Astrocyte (in vitro differentiated cells and primary cell): Measurements from ENCODE around the gene CAMK1D. TPM values are rescaled to one million over a fixed set of nuclear protein-coding genes. Genes with fewer than 3 reads are reported as not detected.

Source experiments
- DNase-seq: peaks from one replicate; pipeline ENCODE4 v3.0.0-alpha.2; 2010; ENCODE audit warnings: low read depth
- FAIRE-seq: peaks from 2 replicates; lab custom pipeline; 2011; peaks lifted over from hg19 to GRCh38; lab: Jason Lieb, UNC
- H2AFZ ChIP-seq: 2 replicates; pipeline ENCODE4 v1.6.0; 2012; ENCODE audit warnings: low read depth, low read length, inconsistent platforms
- H3K27ac ChIP-seq: 2 replicates; pipeline ENCODE4 v1.5.1; 2011; ENCODE audit warnings: low read depth, low read length, inconsistent platforms
- H3K27me3 ChIP-seq: 2 replicates; pipeline ENCODE4 v1.6.0; 2011; ENCODE audit warnings: low read length, inconsistent platforms; ENCODE audit not compliant: insufficient read depth
- H3K36me3 ChIP-seq: 2 replicates; pipeline ENCODE4 v1.5.1; 2011; ENCODE audit warnings: low read length, inconsistent platforms; ENCODE audit not compliant: insufficient read depth
- H3K4me1 ChIP-seq: 2 replicates; pipeline ENCODE4 v1.5.1; 2011; ENCODE audit warnings: low read length, inconsistent platforms; ENCODE audit not compliant: insufficient read depth
- H3K4me2 ChIP-seq: 2 replicates; pipeline ENCODE4 v1.6.0; 2012; ENCODE audit warnings: low read length, inconsistent platforms
- H3K4me3 ChIP-seq: 2 replicates; pipeline ENCODE4 v1.5.1; 2011; ENCODE audit warnings: low read depth, mild to moderate bottlenecking, low read length, inconsistent platforms; ENCODE audit not compliant: insufficient read depth
- H3K79me2 ChIP-seq: 2 replicates; pipeline ENCODE4 v1.6.0; 2012; ENCODE audit warnings: mild to moderate bottlenecking, low read length, inconsistent platforms; ENCODE audit not compliant: insufficient read depth
- H3K9ac ChIP-seq: 2 replicates; pipeline ENCODE4 v1.6.0; 2012; ENCODE audit warnings: mild to moderate bottlenecking, low read length, inconsistent platforms
- H3K9me3 ChIP-seq: 2 replicates; pipeline ENCODE4 v1.5.1; 2012; ENCODE audit warnings: low read depth, mild to moderate bottlenecking, low read length, inconsistent platforms; ENCODE audit not compliant: insufficient read depth
- H4K20me1 ChIP-seq: 2 replicates; pipeline ENCODE4 v1.6.0; 2012; ENCODE audit warnings: low read length, inconsistent platforms; ENCODE audit not compliant: insufficient read depth
- H3K27ac Mint-ChIP-seq: one replicate; pipeline ENCODE4 v1.8.0; 2021; ENCODE audit warnings: mild to moderate bottlenecking, mixed read lengths; ENCODE audit not compliant: unreplicated experiment
- H3K27me3 Mint-ChIP-seq: one replicate; pipeline ENCODE4 v1.8.0; 2021; ENCODE audit warnings: low read depth, mixed read lengths; ENCODE audit not compliant: unreplicated experiment
- H3K36me3 Mint-ChIP-seq: one replicate; pipeline ENCODE4 v1.8.0; 2021; ENCODE audit warnings: low read depth, mixed read lengths; ENCODE audit not compliant: unreplicated experiment
- H3K4me1 Mint-ChIP-seq: one replicate; pipeline ENCODE4 v1.8.0; 2021; ENCODE audit warnings: low read depth, mixed read lengths; ENCODE audit not compliant: unreplicated experiment
- H3K4me3 Mint-ChIP-seq: one replicate; pipeline ENCODE4 v1.8.0; 2021; ENCODE audit warnings: mild to moderate bottlenecking, moderate library complexity, mixed read lengths; ENCODE audit not compliant: unreplicated experiment
- H3K9me3 Mint-ChIP-seq: one replicate; pipeline ENCODE4 v1.8.0; 2021; ENCODE audit warnings: mild to moderate bottlenecking, mixed read lengths; ENCODE audit not compliant: unreplicated experiment
- EZH2 ChIP-seq: IDR thresholded peaks from 2 replicates; pipeline ENCODE4 v1.6.1; 2012; ENCODE audit warnings: mild to moderate bottlenecking, low read length, inconsistent platforms; ENCODE audit not compliant: insufficient read depth
- total RNA-seq: library from RNA; stranded (reverse); gene quantifications from 2 replicates; pipeline ENCODE4 v1.2.1, GENCODE V29; 2021
- TF ChIP-seq, protein P1 (sequence below): IDR thresholded peaks from 2 replicates; pipeline ENCODE4 v1.5.1; 2011; ENCODE audit warnings: low read depth, mild to moderate bottlenecking, inconsistent platforms, low read length, moderate library complexity; ENCODE audit not compliant: insufficient read depth

Gene CAMK1D
- total RNA-seq, 1 donor from 2014 or later = 23.6 TPM

DNA sequence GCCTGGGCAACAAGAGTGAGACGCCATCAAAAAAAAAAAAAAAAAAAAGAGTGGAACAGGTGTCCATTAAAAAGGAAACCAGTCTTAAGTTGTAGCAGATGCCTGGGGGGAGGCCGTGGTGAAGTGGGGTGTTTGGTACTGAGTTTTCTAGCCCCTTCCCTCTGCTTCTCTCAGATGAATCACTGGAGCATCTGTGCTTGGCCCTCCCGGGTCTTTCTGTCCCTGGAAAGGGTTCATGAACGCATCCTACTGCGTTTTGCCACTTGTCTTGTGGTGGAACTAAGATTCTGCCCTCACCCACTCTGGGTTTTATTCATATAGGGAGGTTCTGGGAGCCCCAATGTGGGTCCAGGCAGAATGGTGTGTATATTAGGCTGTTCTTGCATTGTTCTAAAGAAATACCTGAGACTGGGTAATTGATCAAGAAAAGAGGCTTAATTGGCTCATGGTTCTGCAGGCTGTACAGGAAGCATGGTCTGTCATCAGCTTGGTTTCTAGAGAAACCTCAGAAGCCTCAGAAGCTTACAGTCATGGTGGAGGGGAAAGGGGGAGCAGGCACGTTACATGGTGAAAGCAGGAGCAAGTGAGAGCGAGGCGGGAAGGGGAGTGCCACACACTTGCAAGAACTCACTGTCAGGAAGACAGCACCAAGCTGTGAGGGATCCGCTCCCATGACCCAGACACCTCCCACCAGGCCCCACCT lies 63.5 kb downstream of the CAMK1D start:
- Mint-ChIP-seq H3K27ac (no peak overlapping the region), H3K9me3 (no peaks in the 10 kb centered on the region), H3K27me3 (no peaks in the 10 kb centered on the region), H3K4me1 (peaks cover 3% of the 10 kb centered on the region), H3K4me3 (no peak overlapping the region), H3K36me3 (no peaks in the 10 kb centered on the region)
- TF ChIP-seq, protein P1, sequence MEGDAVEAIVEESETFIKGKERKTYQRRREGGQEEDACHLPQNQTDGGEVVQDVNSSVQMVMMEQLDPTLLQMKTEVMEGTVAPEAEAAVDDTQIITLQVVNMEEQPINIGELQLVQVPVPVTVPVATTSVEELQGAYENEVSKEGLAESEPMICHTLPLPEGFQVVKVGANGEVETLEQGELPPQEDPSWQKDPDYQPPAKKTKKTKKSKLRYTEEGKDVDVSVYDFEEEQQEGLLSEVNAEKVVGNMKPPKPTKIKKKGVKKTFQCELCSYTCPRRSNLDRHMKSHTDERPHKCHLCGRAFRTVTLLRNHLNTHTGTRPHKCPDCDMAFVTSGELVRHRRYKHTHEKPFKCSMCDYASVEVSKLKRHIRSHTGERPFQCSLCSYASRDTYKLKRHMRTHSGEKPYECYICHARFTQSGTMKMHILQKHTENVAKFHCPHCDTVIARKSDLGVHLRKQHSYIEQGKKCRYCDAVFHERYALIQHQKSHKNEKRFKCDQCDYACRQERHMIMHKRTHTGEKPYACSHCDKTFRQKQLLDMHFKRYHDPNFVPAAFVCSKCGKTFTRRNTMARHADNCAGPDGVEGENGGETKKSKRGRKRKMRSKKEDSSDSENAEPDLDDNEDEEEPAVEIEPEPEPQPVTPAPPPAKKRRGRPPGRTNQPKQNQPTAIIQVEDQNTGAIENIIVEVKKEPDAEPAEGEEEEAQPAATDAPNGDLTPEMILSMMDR = no peak
- TF ChIP-seq EZH2 = no peak
- Histone ChIP-seq H4K20me1 (peaks cover 14% of the 10 kb centered on the region), H3K27me3 (no peaks in the 10 kb centered on the region), H3K27ac (no peak overlapping the region), H3K4me1 (no peaks in the 10 kb centered on the region), H3K9ac (no peak overlapping the region), H3K9me3 (no peaks in the 10 kb centered on the region), H3K36me3 (no peaks in the 10 kb centered on the region), H3K4me3 (no peak overlapping the region), H3K4me2 (no peak overlapping the region), H3K79me2 (peaks cover 40% of the 10 kb centered on the region), H2AFZ (no peak overlapping the region)
- DNase-seq = no peak
- FAIRE-seq = no peak

DNA sequence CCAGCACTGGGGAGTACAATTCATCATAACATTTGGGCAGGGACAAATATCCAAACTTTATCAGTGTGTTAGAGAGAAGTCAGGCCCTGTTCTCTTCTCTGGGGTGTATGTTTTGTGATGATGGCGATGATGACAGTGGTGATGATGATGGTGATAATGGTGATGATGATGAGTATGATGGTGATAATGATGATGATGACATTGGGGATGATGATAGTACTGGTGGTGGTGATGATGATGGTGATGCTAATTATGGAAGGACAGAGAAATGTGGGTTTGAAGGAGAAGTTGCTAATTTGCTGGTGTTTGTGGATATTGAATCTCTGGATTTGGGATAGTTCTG lies 64.0 kb downstream of the CAMK1D start:
- no peaks in the 10 kb centered on the region for H3K9me3 ChIP-seq
- no peak for TF ChIP-seq EZH2
- TF ChIP-seq, protein P1 = no peak
- no peak overlapping the region for H3K4me3 Mint-ChIP-seq

DNA sequence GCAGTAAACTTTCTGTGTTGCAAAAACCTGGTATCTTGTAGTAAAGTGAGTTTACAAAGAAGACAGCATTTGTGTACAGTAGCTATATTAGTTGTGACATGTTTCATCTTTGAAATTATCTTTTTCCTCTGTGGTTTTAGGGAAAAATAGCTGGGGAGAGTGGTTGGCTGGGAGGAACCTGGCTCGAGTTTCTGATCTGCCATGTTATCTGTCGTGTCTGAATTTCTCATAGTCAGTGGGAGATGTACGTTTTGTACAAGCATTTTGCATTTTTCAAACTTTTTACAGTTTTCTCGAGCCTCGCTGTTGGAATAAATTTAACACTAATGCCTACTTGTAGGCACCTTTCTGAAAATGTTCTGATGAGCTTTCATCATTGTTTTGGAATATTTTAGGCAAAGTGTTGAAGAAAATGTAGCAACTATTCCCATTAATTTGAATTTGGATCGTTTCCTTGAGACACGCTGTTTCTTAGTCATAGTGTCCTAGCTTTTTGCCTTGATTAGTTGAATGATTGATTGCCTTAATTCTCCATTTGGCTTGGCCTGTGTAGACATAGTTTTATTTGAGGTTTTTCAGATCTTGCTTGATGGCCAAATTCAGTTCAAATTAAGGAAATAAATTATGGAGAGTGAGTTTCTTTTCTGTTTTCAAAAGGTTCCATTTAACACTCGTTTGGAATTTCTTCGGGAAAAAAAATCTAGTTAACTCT lies 65.1 kb downstream of the CAMK1D start:
- H3K36me3 Mint-ChIP-seq = no peaks in the 10 kb centered on the region
- Histone ChIP-seq H3K36me3 (no peaks in the 10 kb centered on the region), H3K4me3 (no peak overlapping the region), H3K9me3 (no peaks in the 10 kb centered on the region), H2AFZ (no peak overlapping the region), H4K20me1 (peaks cover 14% of the 10 kb centered on the region), H3K27ac (no peak overlapping the region), H3K4me2 (no peak overlapping the region), H3K9ac (no peak overlapping the region), H3K79me2 (peaks cover 37% of the 10 kb centered on the region), H3K27me3 (no peaks in the 10 kb centered on the region), H3K4me1 (peaks cover 13% of the 10 kb centered on the region)
- no peak for TF ChIP-seq EZH2
- TF ChIP-seq, protein P1 = no peak
- no peak for FAIRE-seq
- H3K4me3 Mint-ChIP-seq = no peak overlapping the region
- H3K9me3 Mint-ChIP-seq = no peaks in the 10 kb centered on the region
- peak; percentile 85 for DNase-seq
- H3K27me3 Mint-ChIP-seq = no peaks in the 10 kb centered on the region
- no peak overlapping the region for H3K27ac Mint-ChIP-seq
- peaks cover 10% of the 10 kb centered on the region for H3K4me1 Mint-ChIP-seq

More for the DNA sequence above, 64.0 kb downstream of the CAMK1D start:
- H3K27me3 Mint-ChIP-seq = no peaks in the 10 kb centered on the region
- Histone ChIP-seq H3K4me3 (no peak overlapping the region), H4K20me1 (peaks cover 14% of the 10 kb centered on the region), H3K9ac (no peak overlapping the region), H3K4me1 (peaks cover 4% of the 10 kb centered on the region), H2AFZ (no peak overlapping the region), H3K27me3 (no peaks in the 10 kb centered on the region), H3K27ac (no peak overlapping the region), H3K36me3 (no peaks in the 10 kb centered on the region), H3K79me2 (peaks cover 40% of the 10 kb centered on the region), H3K4me2 (no peak overlapping the region)
- peak; percentile 49 for FAIRE-seq
- DNase-seq = no peak
- no peak overlapping the region for H3K27ac Mint-ChIP-seq
- no peaks in the 10 kb centered on the region for H3K36me3 Mint-ChIP-seq
- no peaks in the 10 kb centered on the region for H3K9me3 Mint-ChIP-seq
- peaks cover 3% of the 10 kb centered on the region for H3K4me1 Mint-ChIP-seq
